HG03045 (cell line): ENCODE measurements around the gene SYNPO.

ENCODE experiments used
- ATAC-seq: cut with Tn5 transposase; IDR thresholded peaks from one replicate; pipeline ENCODE4 v1.9.1; 2021; ENCODE audit warnings: mild to moderate bottlenecking, moderate library complexity; ENCODE audit not compliant: unreplicated experiment

The SYNPO gene

DNA sequence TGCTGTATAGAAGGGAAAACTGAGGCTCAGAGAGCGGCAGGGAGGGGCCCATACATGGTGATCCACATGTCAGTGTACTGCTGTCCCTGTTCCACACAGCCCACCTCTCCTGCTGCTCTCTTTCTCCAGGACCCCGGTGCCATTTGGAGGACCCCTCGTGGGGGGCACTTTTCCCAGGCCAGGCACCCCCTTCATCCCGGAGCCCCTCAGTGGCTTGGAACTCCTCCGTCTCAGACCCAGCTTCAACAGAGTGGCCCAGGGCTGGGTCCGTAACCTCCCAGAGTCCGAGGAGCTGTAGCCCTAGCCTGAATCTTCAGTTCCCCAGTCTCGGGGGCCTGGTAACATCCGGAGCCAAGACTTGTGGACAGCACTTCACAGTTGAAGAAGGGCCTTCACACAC lies 36.1 kb downstream of the SYNPO start:
- no peak for ATAC-seq

GRCh38 chr5:150689120-150689519 lies 48.7 kb downstream of the SYNPO start:
- ATAC-seq: no peak

DNA sequence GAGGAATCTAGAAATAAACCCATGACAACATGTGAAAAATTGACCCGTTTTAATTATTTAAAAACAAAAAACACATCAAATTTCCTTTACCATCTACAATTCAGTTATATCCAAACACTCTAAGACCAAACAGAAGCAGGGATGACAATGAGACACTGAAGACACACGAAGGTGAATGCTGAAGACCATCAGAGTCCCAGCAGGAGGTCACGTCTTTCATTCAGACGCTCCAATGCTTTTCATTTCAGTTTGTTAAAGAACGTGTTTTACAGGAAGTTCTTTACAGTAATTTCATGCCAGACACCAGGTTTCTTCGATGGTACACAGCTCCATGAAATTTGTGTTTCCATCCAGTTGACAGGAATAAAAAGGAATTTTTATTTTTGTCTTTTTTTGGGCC lies 50.3 kb downstream of the SYNPO start:
- ATAC-seq: no peak

DNA sequence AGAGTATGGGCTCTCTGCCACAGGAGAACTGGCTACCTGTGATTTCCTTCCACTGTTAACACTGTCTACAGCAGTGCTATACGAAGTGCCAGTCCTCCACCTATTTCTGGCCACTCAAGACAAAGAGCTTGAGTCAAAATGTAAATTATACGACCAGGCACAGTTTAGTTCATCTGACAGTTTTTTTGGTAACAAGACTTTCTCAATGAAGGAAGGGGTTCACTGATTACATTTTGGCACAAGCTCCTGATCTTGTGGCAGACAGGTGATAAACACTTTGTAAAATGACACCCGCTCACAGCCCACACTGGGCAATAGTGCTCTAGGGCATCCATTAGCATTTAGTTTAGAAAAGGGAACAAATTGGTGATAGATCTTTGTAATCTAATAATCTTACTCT lies 51.8 kb downstream of the SYNPO start:
- ATAC-seq: no peak

GRCh38 chr5:150694612-150695011 lies 54.2 kb downstream of the SYNPO start:
- ATAC-seq: no peak

DNA sequence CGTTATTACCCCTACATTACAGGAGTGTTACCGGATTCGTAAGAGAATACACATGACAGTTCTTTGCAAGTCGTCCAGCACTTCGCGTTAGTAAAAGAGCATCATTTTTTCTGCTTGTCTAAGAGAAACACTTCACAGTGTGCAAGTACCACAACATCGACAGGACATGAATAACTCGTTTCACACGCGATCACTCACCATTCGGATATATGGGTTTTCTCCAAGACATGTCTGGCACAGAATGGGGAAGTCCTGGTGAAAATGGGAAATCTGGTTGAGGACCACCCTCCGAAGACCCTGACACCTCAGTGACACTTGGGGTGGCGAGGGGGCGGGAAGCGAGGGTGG lies 59.8 kb downstream of the SYNPO start:
- peak; percentile 4 for ATAC-seq

GRCh38 chr5:150700594-150701377 lies 60.3 kb downstream of the SYNPO start, which contains the start of gene RBM22:
Gene RBM22 (minus strand): TSS chr5:150701062. CDS start chr5:150700985, 77 bp downstream.
- peak; percentile 97 for ATAC-seq

GRCh38 chr5:150703762-150704161 lies 63.3 kb downstream of the SYNPO start:
- ATAC-seq: no peak

GRCh38 chr5:150706776-150707390 lies 66.4 kb downstream of the SYNPO start:
- no peak for ATAC-seq
